GM18505 (cell line): Measurements from ENCODE around the gene NAGS.
"Not testable (repeated sequence)": the region's sequence is repeated elsewhere in the genome, so short reads cannot be mapped to it uniquely, and the experiment has no call there.

Experiments
- ATAC-seq: cut with Tn5 transposase; IDR thresholded peaks from one replicate; pipeline ENCODE4 v1.9.1; 2021; ENCODE audit not compliant: unreplicated experiment
- POLR2A ChIP-seq: IDR thresholded peaks from 4 replicates; pipeline ENCODE4 v1.6.1; 2011; ENCODE audit warnings: borderline replicate concordance; ENCODE audit not compliant: insufficient read depth, insufficient read length; ENCODE audit errors: extremely low read depth

The NAGS gene

GRCh38 chr17:43992641-43993040 is 11.8 kb upstream of the NAGS start:
- no peak for TF ChIP-seq POLR2A

GRCh38 chr17:43994272-43995149 is 9.9 kb upstream of the NAGS start:
- TF ChIP-seq POLR2A: no peak
- no peak for ATAC-seq

More at GRCh38 chr17:43992641-43993040, 11.8 kb upstream of the NAGS start:
- ATAC-seq: no peak

- TF ChIP-seq POLR2A: no peak
- ATAC-seq: no peak
These were observed 9.3 kb upstream of the NAGS start for GRCh38 chr17:43995150-43995471.

- ATAC-seq: not testable (repeated sequence)
These were observed 7.2 kb upstream of the NAGS start for GRCh38 chr17:43997180-43997579.

- no peak for ATAC-seq
- no peak for TF ChIP-seq POLR2A
These were observed 5.9 kb upstream of the NAGS start for GRCh38 chr17:43998552-43998951.

GRCh38 chr17:43999024-43999423 is 5.4 kb upstream of the NAGS start:
- ATAC-seq: no peak
- no peak for TF ChIP-seq POLR2A

- TF ChIP-seq POLR2A: no peak
- no peak for ATAC-seq
These were observed 4.1 kb upstream of the NAGS start for GRCh38 chr17:44000141-44000860.

- ATAC-seq: no peak
- TF ChIP-seq POLR2A: no peak
These were observed 3.5 kb upstream of the NAGS start for GRCh38 chr17:44000871-44001460.

- no peak for ATAC-seq
- no peak for TF ChIP-seq POLR2A
These were observed 2.9 kb upstream of the NAGS start for GRCh38 chr17:44001461-44001920.

GRCh38 chr17:44002141-44002848 is 2.1 kb upstream of the NAGS start:
- no peak for ATAC-seq
- no peak for TF ChIP-seq POLR2A

GRCh38 chr17:44004761-44005526 is 522 bp downstream of the NAGS start:
- TF ChIP-seq POLR2A: no peak
- ATAC-seq: no peak

GRCh38 chr17:44005527-44006271 is 1.3 kb downstream of the NAGS start:
- ATAC-seq: no peak
- TF ChIP-seq POLR2A: no peak
